ENCODE results near the gene DPM2. TPM values are rescaled to one million over a fixed set of nuclear protein-coding genes. Genes with fewer than 3 reads are reported as not detected.

The DPM2 gene
- total and polyA plus RNA-seq, 2 experiments from 2014 or later, result 26.1 to 70.7 TPM

DNA sequence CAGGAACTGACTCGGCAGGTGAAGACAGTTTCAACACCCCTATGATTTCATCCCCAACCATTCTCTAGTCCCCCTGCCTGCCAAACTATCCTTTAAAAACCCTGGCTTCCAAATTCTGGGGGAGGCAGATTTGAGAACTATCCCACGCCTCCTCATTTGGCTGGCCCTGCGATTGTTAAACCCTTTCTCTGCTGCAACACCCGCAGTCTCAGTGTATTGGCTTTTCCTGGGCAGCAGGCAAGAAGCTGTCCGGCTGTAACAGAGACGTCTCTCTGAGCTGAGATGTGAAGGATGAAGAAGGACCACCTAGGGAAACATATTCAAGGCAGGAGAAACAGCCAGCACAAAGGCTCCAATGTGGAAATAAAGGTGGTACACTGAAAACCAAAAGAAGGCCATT is 44.8 kb downstream of the DPM2 start:
- TF ChIP-seq, protein P1, sequence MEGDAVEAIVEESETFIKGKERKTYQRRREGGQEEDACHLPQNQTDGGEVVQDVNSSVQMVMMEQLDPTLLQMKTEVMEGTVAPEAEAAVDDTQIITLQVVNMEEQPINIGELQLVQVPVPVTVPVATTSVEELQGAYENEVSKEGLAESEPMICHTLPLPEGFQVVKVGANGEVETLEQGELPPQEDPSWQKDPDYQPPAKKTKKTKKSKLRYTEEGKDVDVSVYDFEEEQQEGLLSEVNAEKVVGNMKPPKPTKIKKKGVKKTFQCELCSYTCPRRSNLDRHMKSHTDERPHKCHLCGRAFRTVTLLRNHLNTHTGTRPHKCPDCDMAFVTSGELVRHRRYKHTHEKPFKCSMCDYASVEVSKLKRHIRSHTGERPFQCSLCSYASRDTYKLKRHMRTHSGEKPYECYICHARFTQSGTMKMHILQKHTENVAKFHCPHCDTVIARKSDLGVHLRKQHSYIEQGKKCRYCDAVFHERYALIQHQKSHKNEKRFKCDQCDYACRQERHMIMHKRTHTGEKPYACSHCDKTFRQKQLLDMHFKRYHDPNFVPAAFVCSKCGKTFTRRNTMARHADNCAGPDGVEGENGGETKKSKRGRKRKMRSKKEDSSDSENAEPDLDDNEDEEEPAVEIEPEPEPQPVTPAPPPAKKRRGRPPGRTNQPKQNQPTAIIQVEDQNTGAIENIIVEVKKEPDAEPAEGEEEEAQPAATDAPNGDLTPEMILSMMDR (IDR thresholded peaks at IDR 0.05; ENCODE audit: low read depth, low read length), result no peak
- no peak for DNase-seq (ENCODE audit: low read depth in 1 of 2, low spot score in 1 of 2)
- Histone ChIP-seq H3K4me3 (no peak overlapping the region), H3K9me3 (ENCODE audit: low read depth) (no peaks in the 10 kb centered on the region), H3K27ac (no peak overlapping the region), H3K36me3 (peaks cover 35% of the 10 kb centered on the region), H3K4me1 (ENCODE audit: low read depth) (peaks cover 13% of the 10 kb centered on the region), H3K27me3 (no peaks in the 10 kb centered on the region)

GRCh38 chr9:127890053-127890452 is 47.6 kb downstream of the DPM2 start:
- TF ChIP-seq, protein P1 (IDR thresholded peaks at IDR 0.05; ENCODE audit: low read depth, low read length), result no peak
- no peak for DNase-seq (ENCODE audit: low read depth in 1 of 2, low spot score in 1 of 2)
- Histone ChIP-seq H3K36me3 (peaks cover 46% of the 10 kb centered on the region), H3K27ac (no peak overlapping the region), H3K9me3 (ENCODE audit: low read depth) (no peaks in the 10 kb centered on the region), H3K27me3 (no peaks in the 10 kb centered on the region), H3K4me1 (ENCODE audit: low read depth) (peaks cover 4% of the 10 kb centered on the region), H3K4me3 (no peak overlapping the region)

GRCh38 chr9:127887792-127888191 is 49.9 kb downstream of the DPM2 start:
- Histone ChIP-seq H3K27me3 (no peaks in the 10 kb centered on the region), H3K9me3 (ENCODE audit: low read depth) (no peaks in the 10 kb centered on the region), H3K36me3 (peaks cover 23% of the 10 kb centered on the region), H3K27ac (peak overlapping the region; percentile 25), H3K4me3 (no peak overlapping the region), H3K4me1 (ENCODE audit: low read depth) (peaks cover 4% of the 10 kb centered on the region)
- TF ChIP-seq, protein P1 (IDR thresholded peaks at IDR 0.05; ENCODE audit: low read depth, low read length), result no peak
- DNase-seq (ENCODE audit: low read depth in 1 of 2, low spot score in 1 of 2), result peak in 1 of 2 donors; percentile 32

- TF ChIP-seq, protein P1 (IDR thresholded peaks at IDR 0.05; ENCODE audit: low read depth, low read length), result no peak
- no peaks in the 10 kb centered on the region for H3K9me3 ChIP-seq (ENCODE audit: low read depth)
- H3K27me3 ChIP-seq, result no peaks in the 10 kb centered on the region
- peaks cover 18% of the 10 kb centered on the region for H3K36me3 ChIP-seq
- H3K4me3 ChIP-seq, result no peak overlapping the region
- no peak overlapping the region for H3K27ac ChIP-seq
- DNase-seq (ENCODE audit: low read depth in 1 of 2, low spot score in 1 of 2), result no peak
- H3K4me1 ChIP-seq (ENCODE audit: low read depth), result peaks cover 4% of the 10 kb centered on the region
Measured at GRCh38 chr9:127886401-127886972, 51.2 kb downstream of the DPM2 start.

GRCh38 chr9:127885508-127886281 is 52.0 kb downstream of the DPM2 start:
- H3K4me3 ChIP-seq, result no peak overlapping the region
- no peaks in the 10 kb centered on the region for H3K27me3 ChIP-seq
- H3K36me3 ChIP-seq, result peaks cover 18% of the 10 kb centered on the region

More at GRCh38 chr9:127885508-127886281, 52.0 kb downstream of the DPM2 start:
- H3K4me1 ChIP-seq (ENCODE audit: low read depth), result peaks cover 4% of the 10 kb centered on the region
- no peak for DNase-seq (ENCODE audit: low read depth in 1 of 2, low spot score in 1 of 2)
- TF ChIP-seq, protein P1 (IDR thresholded peaks at IDR 0.05; ENCODE audit: low read depth, low read length), result no peak
- no peaks in the 10 kb centered on the region for H3K9me3 ChIP-seq (ENCODE audit: low read depth)
- H3K27ac ChIP-seq, result peak overlapping the region; percentile 74

Other genes with a start within 250 kb of the DPM2 start
- 0.81 and 0.86 TPM in 2 replicates for gene CFAP157, start 230.9 kb downstream of the DPM2 start, total RNA-seq
- 0.40 and 0.76 TPM in 2 replicates for gene CFAP157, start 230.9 kb downstream of the DPM2 start, polyA plus RNA-seq
- 23.7 and 24.4 TPM in 2 replicates for gene PTRH1, start 222.2 kb downstream of the DPM2 start, total RNA-seq
- gene PTRH1, start 222.2 kb downstream of the DPM2 start, polyA plus RNA-seq, result 27.5 and 34.4 TPM in 2 replicates
- gene TTC16, start 221.8 kb downstream of the DPM2 start, total RNA-seq, result 0.06 TPM in 1 of 2 replicates, not detected in the other
- gene TTC16, start 221.8 kb downstream of the DPM2 start, polyA plus RNA-seq, result not detected in 2 replicates
- 22.8 and 29.2 TPM in 2 replicates for gene TOR2A, start 202.6 kb downstream of the DPM2 start, total RNA-seq
- gene TOR2A, start 202.6 kb downstream of the DPM2 start, polyA plus RNA-seq, result 20.6 and 25.7 TPM in 2 replicates
- gene SH2D3C, start 159.2 kb downstream of the DPM2 start, total RNA-seq, result 3.5 and 9.9 TPM in 2 replicates
- gene SH2D3C, start 159.2 kb downstream of the DPM2 start, polyA plus RNA-seq, result 3.7 and 9.4 TPM in 2 replicates
- gene CDK9, start 151.8 kb downstream of the DPM2 start, total RNA-seq, result 85.1 and 162 TPM in 2 replicates
- 139 and 193 TPM in 2 replicates for gene CDK9, start 151.8 kb downstream of the DPM2 start, polyA plus RNA-seq
- 112 and 123 TPM in 2 replicates for gene FPGS, start 135.0 kb downstream of the DPM2 start, total RNA-seq
- gene FPGS, start 135.0 kb downstream of the DPM2 start, polyA plus RNA-seq, result 78.3 and 111 TPM in 2 replicates
- 6.9 and 15.8 TPM in 2 replicates for gene ENG, start 83.2 kb downstream of the DPM2 start, total RNA-seq
- 12.6 and 35.4 TPM in 2 replicates for gene ENG, start 83.2 kb downstream of the DPM2 start, polyA plus RNA-seq
- gene AK1, start 60.2 kb downstream of the DPM2 start, total RNA-seq, result 174 and 175 TPM in 2 replicates
- 346 and 413 TPM in 2 replicates for gene AK1, start 60.2 kb downstream of the DPM2 start, polyA plus RNA-seq
- 49.4 and 73.4 TPM in 2 replicates for gene ST6GALNAC6, start 38.3 kb downstream of the DPM2 start, total RNA-seq
- gene ST6GALNAC6, start 38.3 kb downstream of the DPM2 start, polyA plus RNA-seq, result 53.0 and 85.2 TPM in 2 replicates
- gene ST6GALNAC4, start 20.8 kb downstream of the DPM2 start, total RNA-seq, result 66.2 and 119 TPM in 2 replicates
- 48.8 and 71.4 TPM in 2 replicates for gene ST6GALNAC4, start 20.8 kb downstream of the DPM2 start, polyA plus RNA-seq
- gene PIP5KL1, start 7.1 kb downstream of the DPM2 start, total RNA-seq, result 0.89 and 1.7 TPM in 2 replicates
- 3.4 and 3.5 TPM in 2 replicates for gene PIP5KL1, start 7.1 kb downstream of the DPM2 start, polyA plus RNA-seq
- 20.9 and 25.6 TPM in 2 replicates for gene EEIG1, start 43.1 kb upstream of the DPM2 start, total RNA-seq
- gene EEIG1, start 43.1 kb upstream of the DPM2 start, polyA plus RNA-seq, result 26.6 and 32.5 TPM in 2 replicates
- 9.4 and 15.2 TPM in 2 replicates for gene NAIF1, start 129.5 kb upstream of the DPM2 start, total RNA-seq
- gene NAIF1, start 129.5 kb upstream of the DPM2 start, polyA plus RNA-seq, result 6.9 and 10.9 TPM in 2 replicates
- 13.0 and 15.8 TPM in 2 replicates for gene SLC25A25, start 130.4 kb upstream of the DPM2 start, total RNA-seq
- gene SLC25A25, start 130.4 kb upstream of the DPM2 start, polyA plus RNA-seq, result 9.1 and 9.8 TPM in 2 replicates
- 132 and 141 TPM in 2 replicates for gene PTGES2, start 189.9 kb upstream of the DPM2 start, total RNA-seq
- gene PTGES2, start 189.9 kb upstream of the DPM2 start, polyA plus RNA-seq, result 206 and 240 TPM in 2 replicates
- gene LCN2, start 211.6 kb upstream of the DPM2 start, total RNA-seq, result not detected in 2 replicates
- 1.2 TPM in 1 of 2 replicates, not detected in the other for gene LCN2, start 211.6 kb upstream of the DPM2 start, polyA plus RNA-seq
- gene BBLN, start 222.4 kb upstream of the DPM2 start, total RNA-seq, result 595 and 729 TPM in 2 replicates
- gene BBLN, start 222.4 kb upstream of the DPM2 start, polyA plus RNA-seq, result 243 and 262 TPM in 2 replicates

All from cardiac muscle cell (in vitro differentiated cells and primary cell).